HepG2 (cell line): ENCODE results near the gene EXOC6B. TPM values are rescaled to one million over a fixed set of nuclear protein-coding genes. Genes with fewer than 3 reads are reported as not detected.
A peak's percentile ranks its signal among the peaks of the same experiment; 100 is the strongest.

ENCODE experiments used
- ATAC-seq: fragments of 200-7000 bp; cut with Tn5 transposase; 3 replicates; pipeline ENCODE4 v1.9.1; 2020; ENCODE audit warnings: mild to moderate bottlenecking, moderate library complexity
- BruUV-seq: library from RNA; stranded (reverse); fragments of 400-500 nt; replicated peaks from 2 replicates; lab custom pipeline; 2021; lab: Mats Ljungman, UMichigan
- CTCF ChIA-PET: fragments of 300-600 bp; formaldehyde crosslinking; extraction: SDS; loops from one replicate; lab custom pipeline; 2021; ENCODE audit warnings: low total read pairs, inconsistent platforms, low intra/inter-chr PET ratio; lab: Yijun Ruan, JAX
- POLR2A ChIA-PET: fragments of 350-600 bp; sonication (Branson Sonifier 250); formaldehyde crosslinking; loops from one replicate; lab custom pipeline; 2020; ENCODE audit warnings: antibody characterized with exemption, inconsistent platforms; lab: Yijun Ruan, JAX
- DNase-seq: peaks from one replicate; pipeline ENCODE4 v3.0.0-alpha.2; 2015; ENCODE audit warnings: low spot score
- FAIRE-seq: peaks from 3 replicates; lab custom pipeline; 2011; peaks lifted over from hg19 to GRCh38; lab: Jason Lieb, UNC
- H2AFZ ChIP-seq: one replicate; pipeline ENCODE4 v1.6.1; 2011; ENCODE audit warnings: low read length, inconsistent platforms
- H3K27ac ChIP-seq: fragments of 300-600 bp; 3 replicates; pipeline ENCODE4 v1.8.0; 2011; ENCODE audit warnings: mixed run types, mild to moderate bottlenecking, mixed read lengths, low read length, inconsistent platforms; ENCODE audit not compliant: insufficient read depth; ENCODE audit errors: extremely low read length
- H3K27me3 ChIP-seq, 2 experiments: fragments of 200-600 bp in 1 of 2; 2 replicates in 1 of 2; 3 replicates in 1 of 2; pipeline versions ENCODE4 v1.6.0 to v1.8.0; 2011; ENCODE audit warnings: low read length in 2 of 2, mild to moderate bottlenecking in 2 of 2, moderate library complexity in 2 of 2, inconsistent platforms in 1 of 2; ENCODE audit not compliant: insufficient read depth in 2 of 2, control insufficient read depth in 1 of 2
- H3K36me3 ChIP-seq, 2 experiments: fragments of 200-600 bp in 1 of 2; replicated peaks in 1 of 2; 2 replicates in 1 of 2; 3 replicates in 1 of 2; pipeline versions ENCODE4 v1.5.1 to v1.8.0; 2011; ENCODE audit warnings: low read length in 2 of 2, inconsistent platforms in 1 of 2; ENCODE audit not compliant: insufficient read depth in 2 of 2, control insufficient read depth in 1 of 2
- H3K4me1 ChIP-seq: 2 replicates; pipeline ENCODE4 v1.5.1; 2012; ENCODE audit warnings: low read length, inconsistent platforms; ENCODE audit not compliant: insufficient read depth
- H3K4me2 ChIP-seq: 2 replicates; pipeline ENCODE4 v1.6.0; 2011; ENCODE audit warnings: low read depth, low read length, inconsistent platforms
- H3K4me3 ChIP-seq, 3 experiments: fragments of 200-600 bp in 1 of 3; sonication (generic), shearing (Covaris generic) in 1 of 3; replicated peaks in 1 of 3; 2 replicates each; pipeline ENCODE4 v1.5.1; 2011 to 2016; ENCODE audit warnings: low read length in 3 of 3, inconsistent platforms in 2 of 3, low read depth in 2 of 3, mild to moderate bottlenecking in 2 of 3, control low read depth in 1 of 3, mixed read lengths in 1 of 3; ENCODE audit not compliant: insufficient read depth in 1 of 3
- H3K79me2 ChIP-seq: one replicate; pipeline ENCODE4 v1.6.1; 2011; ENCODE audit warnings: low read length, inconsistent platforms; ENCODE audit not compliant: insufficient read depth
- H3K9ac ChIP-seq: 2 replicates; pipeline ENCODE4 v1.6.0; 2011; ENCODE audit warnings: mild to moderate bottlenecking, low read depth, low read length, inconsistent platforms; ENCODE audit not compliant: insufficient read depth
- H3K9me3 ChIP-seq: 2 replicates; pipeline ENCODE4 v1.5.1; 2012; ENCODE audit warnings: mild to moderate bottlenecking, low read length
- H4K20me1 ChIP-seq: 2 replicates; pipeline ENCODE4 v1.6.0; 2011; ENCODE audit warnings: inconsistent platforms, mild to moderate bottlenecking, low read length, moderate library complexity; ENCODE audit not compliant: insufficient read depth
- ARNT ChIP-seq: fragments of 450-650 bp; IDR thresholded peaks from 2 replicates; pipeline ENCODE4 v1.6.1; 2017
- ATF3 ChIP-seq: sonication (generic); formaldehyde crosslinking; IDR thresholded peaks from 2 replicates; pipeline ENCODE4 v1.4.0; 2020; ENCODE audit warnings: missing genetic modification reagents
- FOXA3 ChIP-seq: IDR thresholded peaks from 2 replicates; pipeline ENCODE4 v1.6.1; 2016; ENCODE audit warnings: missing genetic modification reagents, missing compliant biosample characterization
- FOXM1 ChIP-seq: sonication (generic); formaldehyde crosslinking; IDR thresholded peaks from 2 replicates; pipeline ENCODE4 v1.5.0; 2020; ENCODE audit warnings: missing genetic modification reagents
- HHEX ChIP-seq: IDR thresholded peaks from 2 replicates; pipeline ENCODE4 v1.6.1; 2016; ENCODE audit warnings: control low read depth
- HMG20A ChIP-seq: IDR thresholded peaks from 2 replicates; pipeline ENCODE4 v1.6.1; 2016; ENCODE audit warnings: borderline replicate concordance
- KLF11 ChIP-seq: IDR thresholded peaks from 2 replicates; pipeline ENCODE4 v1.6.1; 2016; ENCODE audit warnings: missing compliant biosample characterization
- KMT2A ChIP-seq: sonication (generic); formaldehyde crosslinking; IDR thresholded peaks from 2 replicates; pipeline ENCODE4 v1.4.0; 2020; ENCODE audit warnings: missing genetic modification reagents
- MIER2 ChIP-seq: IDR thresholded peaks from 2 replicates; pipeline ENCODE4 v1.6.1; 2016; ENCODE audit warnings: missing biosample characterization, missing genetic modification reagents
- RCOR2 ChIP-seq: IDR thresholded peaks from 2 replicates; pipeline ENCODE4 v1.6.1; 2016; ENCODE audit warnings: missing biosample characterization, missing genetic modification reagents
- SOX13 ChIP-seq, 3 experiments: fragments of 450-650 bp in 1 of 3; sonication (generic) in 1 of 3; formaldehyde crosslinking in 1 of 3; IDR thresholded peaks in 2 of 3; conservative IDR thresholded peaks in 1 of 3; 2 replicates each; pipeline versions ENCODE4 v1.5.0 to v1.6.1; 2016 to 2020; ENCODE audit warnings: antibody characterized with exemption in 1 of 3, mild to moderate bottlenecking in 1 of 3, missing compliant biosample characterization in 1 of 3, missing genetic modification reagents in 1 of 3, moderate library complexity in 1 of 3
- WGBS: methylation state at CpG from one replicate; pipeline ENCODE4 v1.1.6; 2017; ENCODE audit warnings: low lambda C conversion rate; 5-methylcytosine and 5-hydroxymethylcytosine counted together
- in situ Hi-C: cut with HindIII; loops from 2 replicates; pipeline ENCODE4 v1.10.0; 2017; ENCODE audit warnings: low pct_unique_long_range_greater_than_20kb; ENCODE audit not compliant: extremely low pct_ligation_motif_present
- intact Hi-C: fragments of 100-400 bp; cut with micrococcal nuclease; formaldehyde crosslinking; loops from one replicate; pipeline ENCODE4 v1.10.0; 2022; ENCODE audit not compliant: unreplicated experiment
- polyA plus RNA-seq, 8 experiments: library from polyadenylated mRNA; depleted of rRNA in 3 of 8; stranded (reverse) in 7 of 8; unstranded in 1 of 8; fragments of >200 nt; fragmentation: Illumina TruSeq in 4 of 8; extraction: Trizol in 4 of 8; gene quantifications; 2 replicates each; pipeline versions ENCODE4 v1.2.1 to v1.2.3, GENCODE V29; 2011 to 2016; ENCODE audit warnings: low read depth in 4 of 8, missing spikeins in 1 of 8, mixed read lengths in 1 of 8; ENCODE audit not compliant: insufficient read depth in 1 of 8
- total RNA-seq, 5 experiments: library from RNA; depleted of rRNA; stranded (reverse); fragments of >200 nt; fragmentation: Illumina TruSeq; extraction: Trizol; gene quantifications; 2 replicates each; pipeline ENCODE4 v1.2.3, GENCODE V29; 2016; ENCODE audit warnings: low read depth in 1 of 5
- TF ChIP-seq, protein P1 (sequence below): sonication (generic); formaldehyde crosslinking; IDR thresholded peaks from 2 replicates; pipeline ENCODE4; 2020; ENCODE audit warnings: missing genetic modification reagents, mild to moderate bottlenecking, borderline replicate concordance
- TF ChIP-seq, protein P2 (sequence below), 2 experiments: IDR thresholded peaks; 2 replicates each; pipeline ENCODE4 v1.6.1; 2011 to 2012; ENCODE audit warnings: low read length in 2 of 2, borderline replicate concordance in 1 of 2, low read depth in 1 of 2, mild to moderate bottlenecking in 1 of 2, moderate library complexity in 1 of 2

EXOC6B gene
- total and polyA plus RNA-seq, 2 of the 13 experiments (the other 11 are each of a cell fraction or from before 2014, with no cell fraction given), result 9.1 to 15.9 TPM

GRCh38 chr2:72570413-72570812, 255.4 kb downstream of the EXOC6B start (continued):
- no peak for TF ChIP-seq HHEX (CRISPR knock-in tag)
- TF ChIP-seq FOXA3, result no peak
- no peak for TF ChIP-seq FOXM1 (CRISPR knock-in tag)
- TF ChIP-seq KLF11 (CRISPR knock-in tag), result no peak
- no peak for TF ChIP-seq ATF3 (CRISPR knock-in tag)

DNA sequence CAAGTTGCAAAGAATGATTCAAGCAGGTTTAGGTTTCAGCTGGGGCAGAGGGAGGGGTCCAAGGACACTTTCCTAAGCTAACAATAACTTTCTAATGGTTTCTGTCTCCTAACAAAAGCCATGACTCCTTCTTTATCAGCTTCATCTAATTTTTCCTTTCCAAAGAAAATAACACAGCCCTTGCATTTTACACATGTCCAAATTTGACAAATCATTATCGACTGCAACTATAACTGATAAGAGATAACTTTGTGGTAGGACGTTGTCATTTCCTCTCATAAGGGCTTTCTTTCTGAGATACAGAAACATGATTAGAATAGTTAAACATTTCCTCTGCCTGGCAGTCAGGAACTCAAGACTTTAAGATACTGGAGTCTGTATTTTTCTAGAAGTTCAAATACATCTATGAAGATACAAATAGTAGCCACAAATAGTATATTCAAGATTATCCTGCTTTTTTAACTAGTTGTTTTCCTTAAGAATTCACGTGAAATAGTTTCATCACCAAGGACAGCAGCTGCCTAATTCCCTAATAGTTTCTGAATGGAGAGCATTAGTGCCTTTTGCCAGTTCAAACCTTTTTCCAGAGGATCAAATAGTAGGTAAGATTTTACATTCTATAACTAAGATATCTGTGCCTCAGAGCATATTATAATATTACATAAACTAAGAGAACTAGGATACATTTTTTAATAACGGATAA, 263.2 kb downstream of the EXOC6B start:
- in situ Hi-C loops, result no loop called here
- DNase-seq, result no peak
- no peak for ATAC-seq
- H3K9me3 ChIP-seq, result no peaks in the 10 kb centered on the region
- WGBS, result 61% methylated on average over 4 of the region's 4 CpGs
- no peaks in the 10 kb centered on the region for H4K20me1 ChIP-seq
- no peaks in the 10 kb centered on the region for H3K79me2 ChIP-seq
- ChIA-PET CTCF (no interaction called here), POLR2A (no interaction called here)
- FAIRE-seq, result no peak
- H2AFZ ChIP-seq, result no peak overlapping the region
- no peak overlapping the region for H3K4me2 ChIP-seq
- BruUV-seq, result no TSS peak
- H3K27me3 ChIP-seq, result no peaks in the 10 kb centered on the region
- no peak overlapping the region for H3K9ac ChIP-seq
- H3K4me1 ChIP-seq, result peaks cover 11% of the 10 kb centered on the region
- intact Hi-C loops, result no loop called here
- no peak overlapping the region for H3K27ac ChIP-seq
- peak; percentile 74; the same call in 1 of the 2 replicates for TF ChIP-seq MIER2 (CRISPR knock-in tag)
- TF ChIP-seq ARNT, result no peak
- TF ChIP-seq, protein P1, sequence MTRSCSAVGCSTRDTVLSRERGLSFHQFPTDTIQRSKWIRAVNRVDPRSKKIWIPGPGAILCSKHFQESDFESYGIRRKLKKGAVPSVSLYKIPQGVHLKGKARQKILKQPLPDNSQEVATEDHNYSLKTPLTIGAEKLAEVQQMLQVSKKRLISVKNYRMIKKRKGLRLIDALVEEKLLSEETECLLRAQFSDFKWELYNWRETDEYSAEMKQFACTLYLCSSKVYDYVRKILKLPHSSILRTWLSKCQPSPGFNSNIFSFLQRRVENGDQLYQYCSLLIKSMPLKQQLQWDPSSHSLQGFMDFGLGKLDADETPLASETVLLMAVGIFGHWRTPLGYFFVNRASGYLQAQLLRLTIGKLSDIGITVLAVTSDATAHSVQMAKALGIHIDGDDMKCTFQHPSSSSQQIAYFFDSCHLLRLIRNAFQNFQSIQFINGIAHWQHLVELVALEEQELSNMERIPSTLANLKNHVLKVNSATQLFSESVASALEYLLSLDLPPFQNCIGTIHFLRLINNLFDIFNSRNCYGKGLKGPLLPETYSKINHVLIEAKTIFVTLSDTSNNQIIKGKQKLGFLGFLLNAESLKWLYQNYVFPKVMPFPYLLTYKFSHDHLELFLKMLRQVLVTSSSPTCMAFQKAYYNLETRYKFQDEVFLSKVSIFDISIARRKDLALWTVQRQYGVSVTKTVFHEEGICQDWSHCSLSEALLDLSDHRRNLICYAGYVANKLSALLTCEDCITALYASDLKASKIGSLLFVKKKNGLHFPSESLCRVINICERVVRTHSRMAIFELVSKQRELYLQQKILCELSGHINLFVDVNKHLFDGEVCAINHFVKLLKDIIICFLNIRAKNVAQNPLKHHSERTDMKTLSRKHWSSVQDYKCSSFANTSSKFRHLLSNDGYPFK (CRISPR knock-in tag), result no peak
- TF ChIP-seq KMT2A (CRISPR knock-in tag), result no peak
- TF ChIP-seq, protein P2, sequence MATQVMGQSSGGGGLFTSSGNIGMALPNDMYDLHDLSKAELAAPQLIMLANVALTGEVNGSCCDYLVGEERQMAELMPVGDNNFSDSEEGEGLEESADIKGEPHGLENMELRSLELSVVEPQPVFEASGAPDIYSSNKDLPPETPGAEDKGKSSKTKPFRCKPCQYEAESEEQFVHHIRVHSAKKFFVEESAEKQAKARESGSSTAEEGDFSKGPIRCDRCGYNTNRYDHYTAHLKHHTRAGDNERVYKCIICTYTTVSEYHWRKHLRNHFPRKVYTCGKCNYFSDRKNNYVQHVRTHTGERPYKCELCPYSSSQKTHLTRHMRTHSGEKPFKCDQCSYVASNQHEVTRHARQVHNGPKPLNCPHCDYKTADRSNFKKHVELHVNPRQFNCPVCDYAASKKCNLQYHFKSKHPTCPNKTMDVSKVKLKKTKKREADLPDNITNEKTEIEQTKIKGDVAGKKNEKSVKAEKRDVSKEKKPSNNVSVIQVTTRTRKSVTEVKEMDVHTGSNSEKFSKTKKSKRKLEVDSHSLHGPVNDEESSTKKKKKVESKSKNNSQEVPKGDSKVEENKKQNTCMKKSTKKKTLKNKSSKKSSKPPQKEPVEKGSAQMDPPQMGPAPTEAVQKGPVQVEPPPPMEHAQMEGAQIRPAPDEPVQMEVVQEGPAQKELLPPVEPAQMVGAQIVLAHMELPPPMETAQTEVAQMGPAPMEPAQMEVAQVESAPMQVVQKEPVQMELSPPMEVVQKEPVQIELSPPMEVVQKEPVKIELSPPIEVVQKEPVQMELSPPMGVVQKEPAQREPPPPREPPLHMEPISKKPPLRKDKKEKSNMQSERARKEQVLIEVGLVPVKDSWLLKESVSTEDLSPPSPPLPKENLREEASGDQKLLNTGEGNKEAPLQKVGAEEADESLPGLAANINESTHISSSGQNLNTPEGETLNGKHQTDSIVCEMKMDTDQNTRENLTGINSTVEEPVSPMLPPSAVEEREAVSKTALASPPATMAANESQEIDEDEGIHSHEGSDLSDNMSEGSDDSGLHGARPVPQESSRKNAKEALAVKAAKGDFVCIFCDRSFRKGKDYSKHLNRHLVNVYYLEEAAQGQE (IDR thresholded peaks at IDR 0.05; ENCODE audit: borderline replicate concordance in 1 of 2, low read depth in 1 of 2, low read length in 2 of 2), result peak; percentile 4 to 90
- no peak for TF ChIP-seq RCOR2
- TF ChIP-seq SOX13 (IDR thresholded peaks at IDR 0.05), result no peak
- TF ChIP-seq SOX13 (CRISPR knock-in tag; conservative IDR thresholded peaks at IDR 0.05 in 1 of 2, IDR thresholded peaks at IDR 0.05 in 1 of 2), result peak in 1 of 2 experiments; percentile 24; a peak in 1 of 4 replicates
- TF ChIP-seq HMG20A (CRISPR knock-in tag), result no peak
- TF ChIP-seq, all 625 proteins: peak for 3
- Histone ChIP-seq H3K4me3 (no peak overlapping the region), H3K36me3 (no peaks in the 10 kb centered on the region)
